Parathyroid adenoma (tissue), 2 donors: Measurements from ENCODE around the gene CDKN2C.

ENCODE experiments used
- H2AFZ ChIP-seq: fragments of 300-600 bp; sonication (generic); one replicate; pipeline ENCODE4 v1.7.0; 2017; ENCODE audit warnings: antibody characterized with exemption, mild to moderate bottlenecking
- H3K27ac ChIP-seq: fragments of 300-600 bp; sonication (generic); one replicate; pipeline ENCODE4 v1.7.0; 2017
- H3K27me3 ChIP-seq: fragments of 300-600 bp; sonication (generic); one replicate; pipeline ENCODE4 v1.7.0; 2017; ENCODE audit warnings: low read length; ENCODE audit not compliant: control insufficient read depth, insufficient read depth
- H3K36me3 ChIP-seq: fragments of 300-600 bp; sonication (generic); one replicate; pipeline ENCODE4 v1.7.0; 2017; ENCODE audit warnings: low read length; ENCODE audit not compliant: control insufficient read depth, insufficient read depth
- H3K4me1 ChIP-seq: fragments of 300-600 bp; sonication (generic); one replicate; pipeline ENCODE4 v1.7.0; 2017; ENCODE audit warnings: control low read depth
- H3K4me2 ChIP-seq: fragments of 300-600 bp; sonication (generic); one replicate; pipeline ENCODE4 v1.7.0; 2017; ENCODE audit warnings: low read length
- H3K4me3 ChIP-seq: fragments of 300-600 bp; sonication (generic); one replicate; pipeline ENCODE4 v1.7.0; 2017; ENCODE audit warnings: low read depth, low read length
- H3K79me2 ChIP-seq: fragments of 300-600 bp; sonication (generic); one replicate; pipeline ENCODE4 v1.7.0; 2017; ENCODE audit warnings: control low read depth
- H3K9ac ChIP-seq: fragments of 300-600 bp; sonication (generic); one replicate; pipeline ENCODE4 v1.7.0; 2017; ENCODE audit warnings: mild to moderate bottlenecking
- H3K9me3 ChIP-seq: fragments of 300-600 bp; sonication (generic); one replicate; pipeline ENCODE4 v1.7.0; 2017; ENCODE audit warnings: low read length; ENCODE audit not compliant: control insufficient read depth
- CTCF ChIP-seq: fragments of 300-600 bp; sonication (generic); IDR thresholded peaks from one replicate; pipeline ENCODE4 v1.7.0; 2017; ENCODE audit warnings: antibody characterized with exemption, mild to moderate bottlenecking
- donor health status: primary hyperparathyroidism.

CDKN2C gene

GRCh38 chr1:50978144-50978851 is 8.3 kb downstream of the CDKN2C start:
- Histone ChIP-seq H3K9ac (peak overlapping the region; percentile 23), H3K36me3 (no peaks in the 10 kb centered on the region), H2AFZ (peak overlapping the region; percentile 81), H3K4me3 (peak overlapping the region; percentile 90), H3K4me1 (no peaks in the 10 kb centered on the region), H3K9me3 (no peaks in the 10 kb centered on the region), H3K27me3 (no peaks in the 10 kb centered on the region), H3K4me2 (peak overlapping the region; percentile 78), H3K79me2 (no peaks in the 10 kb centered on the region), H3K27ac (peak overlapping the region; percentile 86)
- no peak for TF ChIP-seq CTCF

- Histone ChIP-seq H3K27me3 (no peaks in the 10 kb centered on the region), H3K27ac (peak overlapping the region; percentile 86), H3K79me2 (no peaks in the 10 kb centered on the region), H3K4me3 (peak overlapping the region; percentile 90), H3K4me2 (peak overlapping the region; percentile 78), H3K9me3 (no peaks in the 10 kb centered on the region), H3K9ac (no peak overlapping the region), H3K36me3 (no peaks in the 10 kb centered on the region), H2AFZ (peak overlapping the region; percentile 81), H3K4me1 (no peaks in the 10 kb centered on the region)
- TF ChIP-seq CTCF: no peak
These were observed 9.1 kb downstream of the CDKN2C start for GRCh38 chr1:50978852-50979781.

GRCh38 chr1:50979937-50980336 is 9.9 kb downstream of the CDKN2C start:
- no peaks in the 10 kb centered on the region for H3K4me1 ChIP-seq
- H3K4me3 ChIP-seq: no peak overlapping the region
- H3K27ac ChIP-seq: peak overlapping the region; percentile 86
- no peaks in the 10 kb centered on the region for H3K27me3 ChIP-seq
- no peak for TF ChIP-seq CTCF
- no peaks in the 10 kb centered on the region for H3K79me2 ChIP-seq
- no peak overlapping the region for H3K4me2 ChIP-seq
- H2AFZ ChIP-seq: no peak overlapping the region
- no peak overlapping the region for H3K9ac ChIP-seq
- H3K36me3 ChIP-seq: no peaks in the 10 kb centered on the region
- H3K9me3 ChIP-seq: no peaks in the 10 kb centered on the region

GRCh38 chr1:50980505-50980904 is 10.5 kb downstream of the CDKN2C start:
- Histone ChIP-seq H3K27me3 (no peaks in the 10 kb centered on the region), H3K4me1 (no peaks in the 10 kb centered on the region), H3K9me3 (no peaks in the 10 kb centered on the region), H3K79me2 (no peaks in the 10 kb centered on the region), H3K27ac (no peak overlapping the region), H3K4me2 (no peak overlapping the region), H2AFZ (no peak overlapping the region), H3K4me3 (no peak overlapping the region), H3K36me3 (no peaks in the 10 kb centered on the region), H3K9ac (no peak overlapping the region)
- TF ChIP-seq CTCF: no peak
